HG02678 (cell line): ENCODE results near the gene SUSD3.
A peak's percentile ranks its signal among the peaks of the same experiment; 100 is the strongest.
"Not testable (repeated sequence)": the region's sequence is repeated elsewhere in the genome, so short reads cannot be mapped to it uniquely, and the experiment has no call there.

ENCODE experiments used
- ATAC-seq: cut with Tn5 transposase; IDR thresholded peaks from one replicate; pipeline ENCODE4 v1.9.1; 2021; ENCODE audit warnings: mild to moderate bottlenecking, moderate library complexity; ENCODE audit not compliant: unreplicated experiment

Gene SUSD3

DNA sequence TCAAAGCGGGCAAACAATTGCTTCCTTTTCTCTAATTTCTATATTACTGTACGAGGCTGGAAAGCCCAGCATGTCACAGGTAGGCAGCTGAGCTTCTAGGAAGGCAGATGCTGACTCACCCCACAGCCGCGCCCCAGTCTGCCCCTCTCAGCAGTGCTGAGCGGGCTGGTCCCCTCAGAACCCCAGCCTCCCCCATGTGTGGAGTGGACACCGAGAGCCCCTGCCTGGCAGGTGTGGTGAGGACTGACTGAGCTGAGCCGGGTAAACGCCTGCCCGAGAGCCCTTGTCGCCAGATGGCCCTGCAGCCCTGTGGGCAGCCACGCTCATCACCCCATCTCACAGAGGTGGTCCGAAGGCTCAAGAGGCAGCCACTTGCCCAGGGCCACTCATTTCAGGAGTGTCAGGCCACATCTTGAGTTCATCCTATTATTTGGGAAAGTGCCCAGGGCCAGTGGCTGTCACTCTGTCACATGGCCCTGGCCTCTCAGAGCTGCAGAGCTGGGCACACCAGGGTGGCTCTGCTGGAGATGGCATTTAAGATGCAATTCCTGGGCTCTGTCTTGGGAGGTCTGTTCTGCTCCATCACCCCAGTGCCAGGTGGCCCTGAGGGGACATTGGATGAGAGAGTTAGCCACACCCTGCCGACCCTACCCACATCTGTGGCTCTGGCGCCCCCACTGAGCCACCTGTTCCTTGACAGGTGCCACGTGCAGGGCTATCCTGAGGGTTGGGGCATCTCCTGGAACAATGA lies 50.0 kb downstream of the SUSD3 start:
- ATAC-seq = no peak

DNA sequence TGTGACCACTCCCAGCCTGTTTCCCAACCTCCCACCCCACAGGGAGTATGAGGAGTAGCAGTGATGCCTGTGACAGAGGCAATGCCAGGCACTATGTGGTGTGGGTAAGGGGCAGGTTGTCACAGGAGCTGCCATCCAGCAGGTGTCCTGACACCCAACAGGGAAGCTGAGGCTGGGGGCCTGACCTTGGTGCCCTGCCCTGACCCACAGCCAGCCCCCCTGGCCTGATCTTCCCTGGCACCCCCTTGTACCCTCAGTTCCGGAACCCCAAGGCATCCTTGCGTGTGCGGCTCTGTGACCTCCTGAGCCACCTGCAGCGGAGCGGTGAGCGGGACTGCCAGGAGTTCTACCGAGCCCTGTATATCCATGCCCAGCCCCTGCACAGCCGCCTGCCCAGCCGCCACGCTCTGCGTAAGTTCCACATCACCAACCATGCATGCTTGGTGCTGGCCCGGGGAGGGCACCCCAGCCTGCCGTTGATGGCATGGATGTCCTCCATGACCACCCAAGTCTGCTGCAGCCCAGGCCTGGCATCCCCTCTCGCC lies 51.9 kb downstream of the SUSD3 start:
- ATAC-seq = no peak

GRCh38 chr9:93111001-93111370 lies 52.5 kb downstream of the SUSD3 start:
- no peak for ATAC-seq

DNA sequence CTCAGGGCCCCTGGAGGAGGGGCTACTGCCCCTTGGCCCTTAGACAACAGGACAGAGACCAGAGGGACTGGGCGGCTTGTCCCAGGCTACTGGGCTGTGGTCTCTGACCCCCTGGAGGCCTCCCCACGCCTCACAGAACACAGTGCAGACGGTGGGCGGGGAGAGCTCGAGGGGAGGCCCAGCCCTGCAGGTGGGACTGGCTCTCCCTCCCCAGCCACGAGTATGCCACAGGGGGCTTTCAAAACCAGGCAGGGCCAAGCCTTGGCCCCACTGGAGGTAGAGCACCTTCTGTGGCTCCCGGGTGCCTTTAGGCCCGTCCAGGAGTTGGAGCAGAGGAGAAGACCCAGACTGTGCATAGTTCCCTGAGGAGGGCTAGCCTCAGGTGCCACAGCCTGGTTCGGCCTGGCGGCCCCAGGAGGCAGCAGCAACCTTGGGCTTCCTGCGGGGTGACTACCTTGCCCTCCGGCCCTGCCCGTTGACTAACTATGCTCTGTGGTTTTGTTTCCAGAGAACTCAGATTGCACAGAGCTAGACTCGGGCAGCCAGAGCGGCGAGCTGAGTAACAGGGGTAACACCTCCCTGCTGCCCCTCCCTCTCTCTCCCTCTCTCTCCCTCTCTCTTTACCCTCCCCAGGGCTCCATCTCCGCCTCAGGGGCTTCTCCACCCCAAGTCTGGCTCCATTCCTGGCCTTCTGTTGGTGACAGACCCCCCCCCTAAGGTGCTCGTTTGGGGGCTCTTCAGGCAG lies 53.0 kb downstream of the SUSD3 start:
- ATAC-seq = no peak

GRCh38 chr9:93112116-93112863 lies 53.8 kb downstream of the SUSD3 start:
- ATAC-seq = no peak

GRCh38 chr9:93112864-93113389 lies 54.4 kb downstream of the SUSD3 start:
- ATAC-seq = no peak

DNA sequence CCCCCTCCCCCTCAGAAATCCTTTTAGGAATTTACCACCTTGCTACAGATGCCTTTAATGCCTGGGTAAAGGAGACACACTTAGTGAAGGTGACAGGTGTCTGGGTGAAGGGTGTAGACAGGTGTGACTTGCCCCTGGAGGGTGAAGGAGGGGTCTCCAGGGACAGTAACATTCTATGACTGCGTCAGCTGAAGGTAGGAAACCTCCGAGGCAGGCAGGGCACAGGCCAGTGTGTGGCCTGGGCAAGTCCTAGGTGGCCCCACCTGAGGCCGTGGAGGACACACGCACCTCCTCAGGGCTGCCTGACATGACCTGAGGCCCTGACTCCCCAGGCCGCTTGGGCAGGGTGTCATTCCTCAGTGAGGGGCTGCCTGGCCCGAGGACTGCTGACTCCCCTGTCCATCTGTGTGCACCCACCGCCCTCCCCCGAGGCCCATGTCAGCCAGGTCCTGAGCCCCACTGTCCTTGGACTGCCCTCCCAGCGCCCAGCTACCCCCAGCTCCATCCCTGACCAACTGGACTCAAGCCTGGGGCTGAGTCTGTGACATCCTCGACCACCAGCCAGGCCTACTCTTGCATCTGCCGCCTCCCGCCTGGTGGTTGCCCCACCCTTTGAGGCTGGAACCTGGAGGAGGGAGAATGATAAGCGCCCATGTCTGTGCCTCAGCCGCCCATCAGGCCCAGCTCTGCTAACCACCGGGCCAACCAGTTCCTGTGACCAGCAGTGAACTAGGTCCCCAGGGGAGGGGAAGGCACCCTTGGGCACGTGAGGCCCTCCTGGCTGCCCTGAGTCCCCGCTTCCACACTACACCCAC lies 55.9 kb downstream of the SUSD3 start:
- no peak for ATAC-seq

DNA sequence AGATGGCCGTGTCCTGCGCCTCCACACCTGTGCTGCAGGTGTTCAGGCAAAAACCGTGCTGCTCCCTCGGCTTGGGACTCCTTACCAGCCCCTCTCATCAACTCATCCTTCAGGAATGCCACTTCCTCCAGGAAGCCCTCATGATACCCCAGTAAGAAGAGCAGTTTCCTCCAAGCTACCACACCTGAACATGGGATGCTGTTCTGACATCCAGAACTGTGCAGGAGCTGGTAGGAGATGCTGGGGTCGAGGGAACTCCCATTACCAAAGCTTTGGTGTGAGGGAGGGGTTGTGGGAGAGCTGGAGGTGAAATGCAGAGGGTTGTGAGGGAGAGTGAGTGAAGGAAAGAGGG lies 56.5 kb downstream of the SUSD3 start:
- no peak for ATAC-seq

DNA sequence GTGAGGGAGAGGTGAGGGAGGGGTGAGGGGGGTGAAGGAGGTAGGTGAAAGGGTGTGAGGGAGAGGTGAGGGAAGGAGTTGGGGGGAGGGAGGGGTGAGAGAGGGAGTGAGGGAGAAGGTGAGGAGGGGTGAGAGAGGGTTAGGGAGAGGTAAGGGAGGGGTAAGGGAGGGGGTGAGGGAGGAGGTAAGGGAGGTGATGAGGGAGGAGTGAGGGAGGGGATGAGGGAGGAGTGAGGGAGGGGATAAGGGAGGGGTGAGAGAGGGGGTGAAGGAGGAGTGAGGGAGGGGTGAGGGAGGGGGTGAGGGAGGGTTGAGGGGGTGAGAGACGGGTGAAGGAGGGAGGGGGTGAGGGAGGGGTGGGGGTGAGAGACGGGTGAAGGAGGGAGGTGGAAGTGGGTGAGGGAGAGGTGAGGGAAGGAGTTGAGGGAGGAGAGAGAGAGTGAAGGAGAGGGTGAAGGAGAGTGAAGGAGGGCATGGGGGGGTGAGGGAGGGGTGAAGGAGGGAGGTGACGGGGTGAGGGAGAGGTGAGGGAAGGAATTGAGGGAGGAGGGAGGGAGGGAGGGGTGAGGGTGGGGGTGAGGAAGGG lies 57.1 kb downstream of the SUSD3 start:
- no peak for ATAC-seq

DNA sequence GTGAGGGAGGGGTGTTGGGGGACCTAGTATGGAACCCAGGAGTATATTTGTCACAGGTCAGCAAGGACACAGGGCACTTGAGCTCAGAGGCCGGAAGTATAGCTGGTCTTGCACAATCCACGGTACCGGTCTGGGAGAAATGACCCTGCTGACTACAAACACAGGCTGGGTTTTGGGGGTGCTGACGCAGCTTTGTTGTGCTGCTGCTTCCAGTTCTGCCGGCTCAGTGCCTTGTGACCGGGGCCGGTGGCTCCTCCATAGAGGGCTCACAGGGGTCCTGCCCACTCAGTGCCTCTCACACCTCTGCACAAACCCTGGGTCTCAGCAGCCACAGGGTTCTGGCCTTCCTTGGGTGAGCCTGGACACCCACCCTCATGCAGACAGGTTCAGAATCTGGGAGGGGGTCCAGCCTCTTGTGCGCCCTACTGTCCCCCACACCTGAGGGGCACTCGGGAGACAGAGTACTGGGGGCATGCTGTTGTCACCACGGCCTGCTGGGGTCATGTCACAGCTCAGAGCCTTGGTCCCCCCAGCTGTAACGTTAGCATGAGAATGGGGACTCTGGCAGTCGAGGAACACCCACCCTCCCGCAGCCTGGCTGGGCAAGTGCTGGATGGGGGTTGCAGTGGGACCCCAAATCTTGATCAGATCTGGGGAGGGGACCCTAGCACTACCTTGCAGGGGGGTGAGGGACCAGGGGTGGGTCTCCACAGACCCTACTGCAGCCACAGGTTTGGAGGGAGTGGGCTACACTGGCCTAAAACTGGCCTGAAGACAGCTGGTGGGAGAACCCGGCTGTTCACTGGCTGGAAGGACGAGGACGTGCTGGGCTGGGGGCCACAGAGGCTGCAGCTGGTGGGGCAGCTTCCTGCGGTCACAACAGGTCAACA lies 57.8 kb downstream of the SUSD3 start:
- no peak for ATAC-seq

- ATAC-seq = not testable (repeated sequence)
These were observed 59.0 kb downstream of the SUSD3 start for GRCh38 chr9:93117521-93117920.

DNA sequence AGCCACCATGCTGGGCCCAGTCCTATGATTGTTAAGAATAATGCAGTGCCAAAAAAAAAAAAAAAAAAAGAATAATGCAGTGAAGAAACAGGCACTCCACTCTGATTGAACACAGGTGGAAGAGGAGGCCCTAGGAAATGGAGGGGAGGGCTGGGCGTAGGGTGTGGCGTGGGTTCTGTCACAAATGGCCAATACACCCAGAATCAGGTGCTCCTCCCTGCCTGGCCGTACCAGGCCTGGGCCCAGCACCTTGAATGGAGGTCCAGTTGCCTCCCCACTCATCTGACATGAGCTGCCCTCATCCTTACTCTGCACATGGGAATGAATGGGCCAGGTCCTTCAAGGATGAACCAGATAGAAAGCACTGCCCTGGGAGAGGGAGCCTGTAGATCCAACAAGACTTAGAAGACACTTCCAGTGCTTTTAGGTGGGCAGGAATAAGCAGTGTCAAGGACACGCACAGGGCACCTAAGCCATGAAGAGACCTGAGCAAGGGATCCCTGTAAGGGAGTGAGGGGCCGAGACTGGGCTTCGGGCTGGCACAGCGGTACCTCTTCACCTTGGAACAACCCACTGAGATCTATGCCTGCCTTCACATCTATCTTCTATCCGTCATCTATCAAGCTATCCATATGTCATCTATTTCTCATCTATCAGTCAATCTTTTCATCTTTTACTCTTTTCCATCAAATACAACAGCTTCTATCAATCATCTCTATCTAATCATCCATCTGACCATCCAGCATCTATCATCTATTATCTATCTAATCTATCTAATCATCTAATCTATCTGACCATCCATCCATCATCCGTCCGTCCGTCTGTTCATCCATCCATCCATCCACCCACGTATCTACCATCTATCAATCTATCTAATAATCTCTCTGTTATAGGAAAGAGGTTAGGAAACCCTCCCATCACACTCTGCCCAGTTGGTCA lies 59.7 kb downstream of the SUSD3 start:
- no peak for ATAC-seq

DNA sequence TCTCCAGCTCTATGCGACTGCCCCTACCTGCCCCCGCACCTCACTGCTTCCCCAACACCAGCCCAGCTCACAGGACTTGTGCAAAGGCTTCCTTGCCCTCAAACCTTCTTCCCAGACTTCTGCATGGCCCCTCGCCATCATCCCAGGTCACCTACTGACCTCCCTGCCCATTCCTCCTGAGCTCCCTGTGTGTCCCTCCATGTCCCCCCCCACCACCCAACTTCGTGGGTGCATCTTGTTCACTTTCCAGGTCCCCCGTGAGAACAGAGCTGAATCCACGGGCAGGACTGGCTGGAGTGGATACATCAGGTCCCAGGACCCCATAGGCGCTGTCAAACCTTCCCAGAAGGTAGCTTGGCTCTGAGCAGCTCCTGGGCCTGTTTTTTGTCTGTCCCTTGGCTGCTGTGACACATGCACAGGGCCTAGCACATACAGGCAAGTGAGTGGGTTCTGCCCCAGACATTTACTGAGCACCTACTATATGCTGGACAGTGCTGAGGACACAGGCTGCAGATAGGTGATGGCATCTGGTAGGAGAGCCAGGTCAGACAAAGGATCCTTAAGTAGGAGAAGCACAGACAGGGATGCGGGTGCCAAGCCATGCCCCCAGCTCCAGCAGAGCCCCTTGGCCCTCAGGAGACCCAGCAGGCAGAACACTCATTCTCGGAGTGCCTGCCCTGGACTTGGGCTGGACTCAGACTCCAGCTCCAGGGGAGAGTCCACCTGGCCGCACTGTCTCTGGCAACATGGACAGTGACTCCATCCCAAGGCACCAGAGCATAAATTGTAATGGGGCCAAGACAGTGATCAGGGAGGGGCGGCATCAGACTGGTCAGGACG lies 60.6 kb downstream of the SUSD3 start:
- no peak for ATAC-seq

- no peak for ATAC-seq
These were observed 61.1 kb downstream of the SUSD3 start for GRCh38 chr9:93119703-93119952.

- ATAC-seq = peak; percentile 96
These were observed 61.7 kb downstream of the SUSD3 start for GRCh38 chr9:93119953-93120845.

DNA sequence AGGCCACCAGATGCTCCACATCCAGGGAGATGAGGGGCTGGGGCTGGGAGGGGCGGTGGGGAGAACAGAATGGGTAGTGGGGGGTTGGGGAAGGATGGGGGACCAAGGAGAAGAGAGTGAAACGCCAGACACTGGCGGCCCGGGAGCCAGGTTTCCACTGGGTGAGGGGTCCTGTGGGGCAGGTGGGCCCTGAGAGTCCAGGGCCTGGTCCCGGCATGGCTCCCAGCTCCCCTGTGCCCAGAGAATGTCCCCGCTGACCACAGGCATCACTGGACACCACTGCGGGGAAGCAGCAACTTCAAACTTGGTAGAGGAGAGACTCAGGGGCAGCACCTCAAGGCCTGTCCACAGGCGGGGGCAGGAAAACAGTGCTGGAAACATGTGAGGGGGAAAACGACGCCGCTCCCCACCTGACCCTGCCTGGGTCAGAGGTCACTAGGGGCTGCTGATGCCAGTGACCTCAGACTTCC lies 62.4 kb downstream of the SUSD3 start:
- ATAC-seq = no peak
